HG03442 (cell line): ENCODE results near the gene ABCA6.

Source experiments
- ATAC-seq: cut with Tn5 transposase; IDR thresholded peaks from one replicate; pipeline ENCODE4 v1.9.1; 2021; ENCODE audit warnings: mild to moderate bottlenecking, moderate library complexity; ENCODE audit not compliant: unreplicated experiment

The ABCA6 gene

GRCh38 chr17:69055334-69055733, 86.4 kb downstream of the ABCA6 start:
- no peak for ATAC-seq

DNA sequence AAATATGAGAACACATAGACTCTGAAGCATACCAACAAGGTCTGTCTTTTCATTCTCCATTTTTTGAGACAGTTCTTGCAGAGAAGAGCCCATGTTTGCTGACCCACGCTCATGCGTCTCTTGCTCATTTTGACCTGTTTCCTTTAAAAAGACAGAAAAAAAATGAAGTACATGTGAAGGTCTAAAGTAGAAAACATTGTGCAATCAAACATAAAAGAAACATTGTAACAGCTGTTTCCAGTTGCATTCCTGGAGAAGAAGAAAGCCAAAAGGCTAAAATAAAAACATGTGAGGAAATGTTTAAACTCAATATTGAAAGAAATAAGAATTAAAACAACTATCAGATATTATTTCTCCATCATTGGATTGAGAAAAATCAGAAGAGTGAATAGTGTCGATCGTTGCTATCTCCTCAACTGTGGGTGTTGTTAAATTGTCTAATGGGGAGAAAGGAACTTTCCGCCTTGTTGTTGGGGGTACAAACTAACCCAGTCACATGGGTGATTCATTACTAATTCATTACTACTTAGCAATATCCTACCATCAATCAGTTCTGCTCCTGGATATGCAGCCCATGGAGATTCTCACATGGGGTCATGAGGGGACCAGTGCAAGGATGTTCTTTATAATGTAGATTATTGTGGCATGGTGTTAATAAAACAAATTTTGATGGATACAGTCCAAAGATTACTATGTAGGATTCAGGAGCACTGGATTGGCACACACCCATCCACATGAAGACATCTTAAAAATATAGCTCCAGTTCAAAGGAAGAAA, 90.5 kb downstream of the ABCA6 start:
- ATAC-seq, result no peak

GRCh38 chr17:69048634-69049033, 93.1 kb downstream of the ABCA6 start:
- no peak for ATAC-seq

DNA sequence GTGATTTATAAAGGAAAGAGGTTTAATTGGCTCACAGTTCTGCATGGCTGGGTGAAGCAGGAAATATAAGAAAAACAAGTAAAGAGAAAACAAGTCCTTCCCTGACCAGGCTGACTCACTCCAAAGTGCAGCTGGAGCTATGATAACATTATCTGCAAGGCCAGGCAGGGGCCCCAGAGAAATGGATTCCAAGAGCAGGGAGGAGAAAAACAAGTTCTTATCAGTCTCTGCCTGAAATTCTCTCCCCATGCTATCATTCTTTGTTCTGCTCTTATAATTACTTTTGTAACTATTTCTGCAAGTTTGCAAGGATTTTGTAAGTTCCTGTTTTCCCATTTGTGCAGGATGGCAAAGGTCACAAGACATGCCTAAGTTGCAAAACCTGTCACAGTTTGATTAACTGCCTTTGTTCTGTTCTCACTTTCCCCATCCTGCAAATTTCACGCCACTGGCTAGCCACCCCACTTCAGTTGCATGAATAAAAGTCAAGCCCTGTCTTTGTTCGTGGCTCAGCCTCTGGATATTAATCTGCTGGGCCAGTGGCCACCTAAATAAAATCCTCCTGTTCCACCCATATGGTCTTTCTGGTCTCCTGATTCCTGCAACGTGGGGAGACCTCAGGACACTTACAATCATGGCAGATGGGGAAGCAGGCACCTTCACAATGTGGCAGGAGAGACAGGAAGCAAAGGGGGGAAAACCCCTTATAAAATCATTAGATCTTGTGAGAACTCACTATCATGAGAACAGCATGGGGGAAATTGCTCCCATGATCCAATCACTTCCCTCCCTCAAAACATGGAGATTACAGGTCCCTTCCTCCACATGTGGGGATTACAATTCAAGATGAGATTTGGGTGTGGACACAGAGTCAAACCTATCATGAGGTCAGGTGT, 94.1 kb downstream of the ABCA6 start:
- no peak for ATAC-seq

GRCh38 chr17:69046121-69046807, 95.4 kb downstream of the ABCA6 start:
- no peak for ATAC-seq

- no peak for ATAC-seq
Observed at GRCh38 chr17:69045646-69046045, 96.0 kb downstream of the ABCA6 start.

DNA sequence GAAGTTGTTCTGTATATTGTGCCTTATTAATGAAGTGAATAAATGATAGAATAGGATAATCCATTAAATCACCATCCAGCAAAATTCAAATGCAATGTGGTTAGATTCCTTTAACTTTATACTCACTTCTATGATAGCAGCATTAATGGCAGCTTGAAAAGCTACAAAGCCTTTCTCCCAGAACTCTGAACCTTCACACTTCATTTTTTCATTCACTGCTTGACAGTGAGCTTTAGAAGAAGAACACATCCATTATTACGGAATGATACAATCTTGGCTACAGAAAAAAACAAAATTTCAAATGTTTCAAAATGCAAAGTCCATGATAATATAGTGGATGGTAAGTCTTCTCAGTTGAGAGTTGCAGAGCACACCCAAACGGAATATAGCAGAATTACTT, 97.3 kb downstream of the ABCA6 start:
- no peak for ATAC-seq

DNA sequence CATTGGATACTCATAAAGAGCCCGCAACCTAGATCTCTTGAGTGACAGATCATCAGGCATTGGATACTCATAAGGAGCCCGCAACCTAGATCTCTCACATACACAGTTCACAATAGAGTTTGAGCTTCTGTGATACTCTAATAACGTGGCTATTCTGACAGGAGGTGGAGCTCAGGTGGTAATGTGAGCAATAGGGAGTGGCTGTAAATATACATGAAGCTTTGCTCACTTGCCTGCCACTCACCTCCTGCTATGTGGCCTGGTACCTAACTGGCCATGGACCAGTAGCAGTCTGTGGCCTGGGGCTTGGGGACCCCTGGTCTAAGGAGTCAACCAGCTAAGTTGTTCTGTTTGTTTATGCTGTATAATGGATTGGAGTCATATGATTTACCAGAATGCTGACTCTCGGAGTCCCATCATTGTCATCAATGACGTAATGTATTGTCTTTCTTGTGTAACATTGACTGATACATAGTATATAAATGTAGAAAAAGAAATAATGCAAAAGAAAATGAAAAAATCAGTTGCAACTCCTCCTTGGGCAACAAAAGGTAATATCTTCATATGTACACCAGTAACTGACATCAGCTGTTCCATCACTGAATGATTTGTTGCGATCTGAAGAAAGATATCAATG, 98.5 kb downstream of the ABCA6 start:
- ATAC-seq, result no peak

GRCh38 chr17:69042308-69042707, 99.4 kb downstream of the ABCA6 start:
- ATAC-seq, result no peak

DNA sequence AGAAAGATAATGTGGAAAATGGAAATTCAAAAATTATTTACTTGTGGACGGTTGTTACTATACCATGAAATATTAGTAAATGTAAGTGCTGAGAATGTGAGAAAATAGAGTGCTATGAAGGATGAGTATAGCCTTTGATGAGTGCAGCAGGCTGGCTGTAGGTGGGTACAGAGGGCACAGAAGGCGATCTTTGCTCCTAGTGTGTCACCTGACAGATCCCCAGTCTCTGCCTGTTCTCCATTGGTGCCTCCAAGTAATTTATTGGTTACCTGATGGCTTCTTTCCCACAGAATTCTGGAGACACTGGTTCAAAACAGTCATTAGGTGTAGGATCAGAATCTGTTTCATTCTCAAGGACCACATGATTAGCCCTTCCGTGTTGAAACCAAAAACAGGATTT, 109.9 kb downstream of the ABCA6 start:
- no peak for ATAC-seq

DNA sequence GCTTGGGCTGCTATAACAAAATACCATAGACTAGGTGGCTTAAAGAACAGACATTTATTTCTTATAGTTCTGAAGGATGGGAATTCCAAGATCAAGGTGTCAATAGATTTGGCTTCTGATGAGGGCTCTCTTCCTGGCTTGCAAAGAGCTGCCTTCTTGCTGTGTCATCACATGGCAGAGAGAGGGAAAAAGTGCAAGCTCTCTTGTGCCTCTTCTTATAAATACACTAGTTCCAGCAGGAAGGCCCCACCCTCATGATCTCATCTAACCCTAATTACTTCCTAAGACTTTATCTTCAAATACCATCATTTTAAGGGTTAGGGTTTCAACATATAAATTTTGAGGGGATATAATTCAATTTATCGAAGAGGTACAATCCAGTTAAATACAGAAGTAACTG, 111.5 kb downstream of the ABCA6 start:
- ATAC-seq, result no peak
